Prostate gland (tissue), 2 donors: Measurements from ENCODE around the gene ZBTB16. TPM values are rescaled to one million over a fixed set of nuclear protein-coding genes. Genes with fewer than 3 reads are reported as not detected.

Source experiments
- DNase-seq: peaks from one replicate; pipeline ENCODE4 v3.0.0-alpha.2; 2019; ENCODE audit warnings: low spot score
- H3K27ac ChIP-seq, 2 donors: fragments of 200-600 bp; sonication (generic); 2 replicates each; pipeline ENCODE4 v1.5.1; 2017 to 2019
- H3K27me3 ChIP-seq: fragments of 200-600 bp; sonication (generic); replicated peaks from 2 replicates; pipeline ENCODE4 v1.5.1; 2019; ENCODE audit not compliant: insufficient read depth
- H3K36me3 ChIP-seq, 2 donors: fragments of 200-600 bp; sonication (generic); 1 replicate in 1 of 2; 2 replicates in 1 of 2; pipeline versions ENCODE4 v1.5.1 to v1.8.1; 2017 to 2019
- H3K4me1 ChIP-seq: fragments of 200-600 bp; sonication (generic); replicated peaks from 2 replicates; pipeline ENCODE4 v1.5.1; 2019
- H3K4me3 ChIP-seq, 2 donors: fragments of 200-600 bp; sonication (generic); 2 replicates each; pipeline ENCODE4 v1.5.1; 2017 to 2019
- H3K9me3 ChIP-seq: fragments of 200-600 bp; sonication (generic); 2 replicates; pipeline ENCODE4 v1.5.1; 2017
- POLR2A ChIP-seq: fragments of 450-650 bp; IDR thresholded peaks from one replicate; pipeline ENCODE4 v1.6.1; 2016; ENCODE audit warnings: antibody characterized with exemption, mild to moderate bottlenecking
- POLR2AphosphoS5 ChIP-seq: sonication (generic); formaldehyde crosslinking; IDR thresholded peaks from one replicate; pipeline ENCODE4 v1.6.1; 2017; ENCODE audit warnings: antibody characterized with exemption
- WGBS: methylation state at CpG from one replicate; pipeline ENCODE4 v1.1.5; 2018; 5-methylcytosine and 5-hydroxymethylcytosine counted together
- intact Hi-C: fragments of 100-400 bp; cut with DNase I; formaldehyde crosslinking; loops from one replicate; pipeline ENCODE4 v1.14.2; 2022
- total RNA-seq, 2 donors: library from RNA; depleted of rRNA; stranded (reverse); fragments of >200 nt; gene quantifications; one replicate each; pipeline ENCODE4 v1.1.0, GENCODE V29; 2016
- TF ChIP-seq, protein P1 (sequence below), 4 experiments: fragments of 200-600 bp in 2 of 4; fragments of 450-650 bp in 2 of 4; sonication (generic) in 2 of 4; IDR thresholded peaks; 1 replicate in 3 of 4; 2 replicates in 1 of 4; pipeline ENCODE4 v1.5.1; 2016 to 2019; ENCODE audit warnings: antibody characterized with exemption in 4 of 4, mild to moderate bottlenecking in 2 of 4, moderate library complexity in 2 of 4

Gene ZBTB16
- total RNA-seq, 2 donors from 2014 or later = 171 to 230 TPM

DNA sequence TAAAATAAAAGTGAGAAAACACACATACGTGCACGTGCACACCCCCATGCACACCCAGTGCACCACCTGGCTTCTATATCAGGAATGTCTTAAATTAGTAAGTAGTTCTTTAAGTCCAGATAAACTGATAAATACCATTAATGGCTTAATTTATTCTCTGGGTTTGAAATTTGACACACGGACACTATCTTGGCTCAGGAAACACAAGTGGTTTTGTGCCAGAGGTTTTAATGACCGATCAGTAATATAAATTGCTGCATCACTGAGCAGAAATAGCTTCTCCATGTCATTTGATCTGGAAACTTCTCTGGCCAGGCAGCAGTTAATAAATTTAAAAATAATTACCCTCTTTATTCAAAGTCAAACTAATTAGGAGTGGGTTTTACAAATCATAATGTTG is 135.2 kb downstream of the ZBTB16 start:
- TF ChIP-seq, protein P1, sequence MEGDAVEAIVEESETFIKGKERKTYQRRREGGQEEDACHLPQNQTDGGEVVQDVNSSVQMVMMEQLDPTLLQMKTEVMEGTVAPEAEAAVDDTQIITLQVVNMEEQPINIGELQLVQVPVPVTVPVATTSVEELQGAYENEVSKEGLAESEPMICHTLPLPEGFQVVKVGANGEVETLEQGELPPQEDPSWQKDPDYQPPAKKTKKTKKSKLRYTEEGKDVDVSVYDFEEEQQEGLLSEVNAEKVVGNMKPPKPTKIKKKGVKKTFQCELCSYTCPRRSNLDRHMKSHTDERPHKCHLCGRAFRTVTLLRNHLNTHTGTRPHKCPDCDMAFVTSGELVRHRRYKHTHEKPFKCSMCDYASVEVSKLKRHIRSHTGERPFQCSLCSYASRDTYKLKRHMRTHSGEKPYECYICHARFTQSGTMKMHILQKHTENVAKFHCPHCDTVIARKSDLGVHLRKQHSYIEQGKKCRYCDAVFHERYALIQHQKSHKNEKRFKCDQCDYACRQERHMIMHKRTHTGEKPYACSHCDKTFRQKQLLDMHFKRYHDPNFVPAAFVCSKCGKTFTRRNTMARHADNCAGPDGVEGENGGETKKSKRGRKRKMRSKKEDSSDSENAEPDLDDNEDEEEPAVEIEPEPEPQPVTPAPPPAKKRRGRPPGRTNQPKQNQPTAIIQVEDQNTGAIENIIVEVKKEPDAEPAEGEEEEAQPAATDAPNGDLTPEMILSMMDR (IDR thresholded peaks at IDR 0.05) = peak in 2 of 4 experiments; percentile 9 to 25
- no peak for TF ChIP-seq POLR2A
- TF ChIP-seq POLR2AphosphoS5 = no peak
- Histone ChIP-seq H3K27ac (peak overlapping the region; percentile 94 to 95), H3K27me3 (no peaks in the 10 kb centered on the region), H3K9me3 (no peaks in the 10 kb centered on the region), H3K36me3 (no peaks in the 10 kb centered on the region), H3K4me1 (peaks cover 58% of the 10 kb centered on the region), H3K4me3 (no peak overlapping the region)
- 29% methylated on average over 4 of the region's 4 CpGs for WGBS
- no peak for DNase-seq
- intact Hi-C loops = loop anchor here (5.0 kb wide), 1 partner anchor 32 kb away; no protein-coding TSS in a partner anchor

DNA sequence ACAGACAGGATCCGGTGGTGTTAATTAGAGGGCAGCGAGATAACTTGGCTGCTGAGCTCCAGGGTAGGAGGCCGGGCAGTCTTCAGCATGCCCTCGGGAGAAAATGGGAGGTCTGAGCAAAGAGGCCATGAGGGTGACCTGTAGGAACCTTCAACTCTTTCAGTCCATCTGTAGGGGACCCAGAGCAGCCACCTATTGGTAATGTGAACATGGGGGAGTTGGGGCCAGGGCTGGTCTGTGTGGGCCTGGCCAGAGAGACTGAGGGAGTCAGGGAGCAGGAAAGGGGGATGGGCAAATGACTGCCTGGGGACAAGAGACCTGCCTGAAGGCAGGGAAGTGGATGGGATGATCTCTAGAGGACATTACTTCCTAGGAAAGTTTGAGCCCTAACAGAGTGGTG is 135.6 kb downstream of the ZBTB16 start:
- Histone ChIP-seq H3K36me3 (no peaks in the 10 kb centered on the region), H3K27ac (peak overlapping the region; percentile 94 to 95), H3K9me3 (no peaks in the 10 kb centered on the region), H3K27me3 (no peaks in the 10 kb centered on the region), H3K4me1 (peaks cover 58% of the 10 kb centered on the region), H3K4me3 (no peak overlapping the region)
- 73% methylated on average over 4 of the region's 4 CpGs for WGBS
- TF ChIP-seq, protein P1 (IDR thresholded peaks at IDR 0.05) = no peak
- no peak for TF ChIP-seq POLR2A
- TF ChIP-seq POLR2AphosphoS5 = no peak
- DNase-seq = no peak
- intact Hi-C loops = loop anchor here (5.0 kb wide), 1 partner anchor 33 kb away; no protein-coding TSS in a partner anchor

DNA sequence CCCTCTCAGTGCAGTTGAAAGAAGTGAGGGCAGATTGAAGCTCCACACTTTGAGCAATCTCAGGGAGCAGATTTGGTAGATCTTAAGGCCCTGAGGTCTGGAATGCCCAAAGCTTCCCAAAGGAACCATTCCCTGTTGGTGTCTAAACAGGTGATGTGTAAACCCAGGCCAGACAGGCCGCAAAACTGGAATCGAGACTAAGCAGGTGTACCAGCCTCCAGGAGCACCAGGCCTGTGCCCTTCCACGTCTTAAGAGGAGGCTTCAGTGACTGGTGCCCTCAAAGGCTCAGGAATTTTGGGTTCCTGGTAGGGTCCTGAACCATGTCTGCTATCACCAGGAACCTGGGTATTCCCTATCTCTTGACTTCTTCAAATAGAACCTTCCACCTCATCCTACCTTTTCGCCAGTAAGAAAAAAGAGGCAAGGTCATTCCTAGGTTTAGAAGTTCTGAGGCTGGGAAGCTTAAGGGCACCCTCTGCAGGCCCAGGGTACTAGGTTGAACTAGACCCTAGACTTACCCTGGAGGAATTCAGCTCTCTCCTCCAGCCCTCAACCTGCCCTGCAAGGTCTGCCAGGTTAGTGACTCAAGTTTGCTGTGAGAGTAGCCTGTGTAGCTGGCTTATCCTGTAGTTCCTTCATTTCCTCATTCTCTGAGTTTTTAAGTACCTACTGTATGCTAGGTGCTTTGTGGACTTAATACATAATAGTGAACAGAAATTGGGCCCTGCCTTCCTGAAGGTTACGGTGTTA is 136.6 kb downstream of the ZBTB16 start:
- intact Hi-C loops = loop anchor here (5.0 kb wide), 1 partner anchor 34 kb away; no protein-coding TSS in a partner anchor
- DNase-seq = peak; percentile 71
- TF ChIP-seq POLR2A = no peak
- TF ChIP-seq, protein P1 (IDR thresholded peaks at IDR 0.05) = no peak
- TF ChIP-seq POLR2AphosphoS5 = peak; percentile 80
- Histone ChIP-seq H3K27me3 (no peaks in the 10 kb centered on the region), H3K36me3 (no peaks in the 10 kb centered on the region), H3K4me1 (peaks cover 58% of the 10 kb centered on the region), H3K27ac (peak overlapping the region; percentile 94 to 95), H3K4me3 (no peak overlapping the region), H3K9me3 (no peaks in the 10 kb centered on the region)
- 91% methylated on average over 5 of the region's 5 CpGs for WGBS

DNA sequence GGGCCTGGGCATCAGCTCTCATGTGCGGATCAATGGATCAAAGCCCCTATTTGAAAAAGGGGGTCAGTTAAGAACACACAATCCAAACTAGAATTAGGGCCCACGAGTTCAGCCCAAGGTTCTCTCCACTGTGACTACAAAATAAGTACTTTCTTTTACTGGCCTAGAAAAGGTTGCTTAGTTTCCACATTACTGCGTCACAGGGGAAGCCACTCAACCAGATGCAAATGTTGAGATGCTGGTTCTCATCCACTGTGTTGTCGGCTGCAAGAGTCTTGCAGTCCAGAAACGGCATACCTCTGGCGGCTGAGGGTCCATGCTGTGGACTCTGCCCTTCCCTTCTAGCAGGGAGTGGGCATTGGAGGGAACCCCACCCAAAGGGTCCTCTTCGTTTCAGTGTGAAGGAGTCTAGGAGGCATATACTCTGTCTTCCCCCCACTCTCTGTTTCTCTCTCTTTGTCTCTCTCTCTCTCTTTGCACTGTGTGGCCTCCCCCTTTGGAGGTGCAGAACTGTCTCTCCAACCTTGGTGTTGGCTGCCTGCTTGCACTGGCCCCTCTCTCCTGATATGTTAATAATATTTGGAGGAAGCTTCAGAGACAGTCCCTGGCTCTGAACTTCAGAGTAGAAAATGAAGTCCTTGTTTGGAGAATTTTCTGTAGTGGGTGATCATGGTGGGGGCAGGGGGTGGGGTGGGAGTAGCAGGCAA is 137.6 kb downstream of the ZBTB16 start:
- no peaks in the 10 kb centered on the region for H3K9me3 ChIP-seq
- H3K4me3 ChIP-seq = no peak overlapping the region
- no peak for DNase-seq
- peaks cover 58% of the 10 kb centered on the region for H3K4me1 ChIP-seq
- no peaks in the 10 kb centered on the region for H3K27me3 ChIP-seq
- H3K27ac ChIP-seq = peak overlapping the region; percentile 94 to 95
- H3K36me3 ChIP-seq = no peaks in the 10 kb centered on the region
- TF ChIP-seq POLR2AphosphoS5 (no peak), POLR2A (no peak)
- TF ChIP-seq, protein P1 (IDR thresholded peaks at IDR 0.05) = no peak
- 54% methylated on average over 7 of the region's 7 CpGs for WGBS
- intact Hi-C loops = loop anchor here (5.0 kb wide), 1 partner anchor 35 kb away; no protein-coding TSS in a partner anchor
